Activated effector memory CD4-positive, alpha-beta T cell treated with anti-CD3 and anti-CD28 coated beads, Interleukin-2, amount 50 U/mL, for 16 hours (primary cell): Measurements from ENCODE around the gene MRGPRX3.
"Not testable (repeated sequence)": the region's sequence is repeated elsewhere in the genome, so short reads cannot be mapped to it uniquely, and the experiment has no call there.

Experiments used
- DNase-seq: peaks from one replicate; pipeline ENCODE4 v3.0.0-alpha.2; 2020

The MRGPRX3 gene

GRCh38 chr11:18132341-18132740 is at the start of gene MRGPRX3:
Gene MRGPRX3, plus strand, starts transcription at chr11:18132571. Its CDS starts 4,632 bp downstream, at chr11:18137203.
- no peak for DNase-seq

DNA sequence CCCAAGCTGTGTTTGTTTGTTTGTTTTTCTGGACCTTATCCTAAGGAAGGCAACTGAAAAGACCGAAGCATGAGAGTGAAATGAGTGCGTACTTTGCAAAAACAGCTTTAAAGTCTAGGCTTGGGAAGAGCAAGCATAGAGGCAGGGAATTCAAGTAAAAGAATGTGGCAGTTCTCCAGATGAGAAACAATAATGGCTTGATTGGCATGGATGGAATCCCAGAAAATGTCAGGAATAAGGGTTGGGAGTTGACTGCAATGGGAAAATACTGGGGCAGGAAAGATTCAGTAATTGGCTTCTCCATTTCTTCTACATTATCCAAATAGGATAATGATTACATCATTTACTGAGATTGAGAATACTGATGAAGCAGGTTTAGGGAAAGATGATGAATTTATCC is 44.0 kb upstream of the MRGPRX3 start:
- no peak for DNase-seq

DNA sequence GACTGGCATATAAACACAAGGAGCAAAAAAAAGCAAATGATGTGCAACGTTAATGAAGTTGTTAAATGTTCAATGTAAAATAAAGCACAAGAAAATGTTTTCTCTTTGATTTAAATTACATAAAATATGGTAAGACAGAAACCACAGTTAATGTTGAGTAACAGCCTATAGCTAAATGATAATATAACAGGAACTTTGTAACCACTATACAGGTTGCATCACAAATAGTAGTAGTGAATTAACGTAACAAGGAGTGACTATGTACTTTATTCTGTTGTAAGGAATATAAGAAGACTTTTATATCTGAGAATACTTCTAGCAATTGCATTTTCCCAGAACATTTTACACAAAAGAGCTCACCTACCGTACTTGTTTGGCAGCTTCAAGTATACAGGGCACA is 43.4 kb upstream of the MRGPRX3 start:
- DNase-seq = no peak

GRCh38 chr11:18091731-18092130 is 40.6 kb upstream of the MRGPRX3 start:
- DNase-seq = no peak

- DNase-seq = no peak
Measured at GRCh38 chr11:18093959-18094358, 38.4 kb upstream of the MRGPRX3 start.

GRCh38 chr11:18100926-18101656 is 31.3 kb upstream of the MRGPRX3 start:
- DNase-seq = no peak

DNA sequence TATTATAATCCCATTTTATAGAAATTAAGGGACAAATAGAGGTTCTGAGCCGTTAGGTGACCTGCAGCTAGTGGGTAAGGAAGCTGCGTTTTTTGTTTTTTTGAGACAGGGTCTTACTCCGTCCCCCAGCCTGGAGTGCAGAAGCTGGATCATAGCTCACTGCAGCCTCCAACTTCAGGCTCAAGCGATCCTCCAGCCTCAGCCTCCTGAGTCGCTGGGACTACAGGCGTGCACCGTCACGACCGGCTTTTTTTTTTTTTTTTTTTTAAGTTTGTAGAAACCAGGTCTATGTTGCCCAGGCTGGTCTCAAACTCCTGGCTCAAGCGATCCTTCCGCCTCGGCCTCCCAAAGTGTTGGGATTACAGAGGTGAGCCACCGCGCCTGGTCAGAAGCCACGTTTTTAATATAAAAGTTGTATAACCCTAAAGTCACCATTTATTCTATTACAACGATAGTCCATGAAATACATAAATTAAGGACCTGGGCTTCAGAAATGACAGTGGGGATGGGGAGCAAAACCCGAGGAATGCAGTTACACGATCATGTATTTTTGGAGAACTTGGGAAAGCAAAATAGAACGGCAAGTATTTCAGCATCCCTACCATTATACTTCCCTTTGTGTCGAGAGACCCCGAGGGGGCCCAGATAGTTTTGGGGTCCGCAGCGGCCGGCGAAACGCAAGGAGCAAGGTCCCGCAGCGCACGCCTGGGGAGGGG is 27.1 kb upstream of the MRGPRX3 start:
- no peak for DNase-seq

DNA sequence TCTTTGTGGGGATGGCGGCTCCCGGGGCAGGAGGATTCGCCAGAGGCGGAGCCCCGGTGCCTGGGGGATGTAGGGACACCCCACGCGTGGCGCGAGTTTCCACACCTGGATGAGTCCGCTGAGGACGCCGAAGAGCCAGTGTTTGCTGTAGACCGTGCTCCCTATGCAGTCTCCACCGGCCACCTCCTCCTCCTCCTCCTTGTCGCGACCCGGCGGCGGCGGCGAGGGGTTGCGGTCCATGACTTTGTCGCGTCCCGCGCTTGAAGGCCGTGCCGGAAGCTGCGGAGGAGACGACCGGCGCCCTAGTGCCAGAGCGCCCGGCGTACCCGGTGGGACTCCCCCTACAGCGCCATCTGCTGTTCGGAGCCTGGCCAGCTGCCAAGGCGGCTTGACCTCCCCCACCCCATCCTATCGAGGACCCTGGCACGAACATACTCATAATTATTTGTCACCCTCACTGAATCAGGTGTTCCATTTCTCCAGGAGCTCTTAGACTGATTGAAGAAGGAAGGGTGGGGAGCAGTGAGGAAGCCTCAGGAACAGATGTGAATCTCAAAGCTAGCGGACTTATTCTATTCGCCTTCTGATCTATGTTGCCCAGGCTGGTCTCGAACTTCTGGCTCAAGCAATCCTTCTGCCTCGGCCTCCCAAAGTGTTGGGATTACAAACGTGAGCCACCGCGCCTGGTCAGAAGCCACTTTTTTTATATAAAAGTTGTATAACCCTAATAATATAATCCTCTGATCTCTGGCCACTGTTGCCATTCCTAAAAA is 26.4 kb upstream of the MRGPRX3 start, which contains the start of gene SAAL1:
TSS of gene SAAL1 (minus strand) at position 281 of the 773 bp plus-strand sequence. CDS start at position 240, 41 bp downstream.
- peak; percentile 97 for DNase-seq

- no peak for DNase-seq
Measured at GRCh38 chr11:18106688-18107087, 25.7 kb upstream of the MRGPRX3 start.

DNA sequence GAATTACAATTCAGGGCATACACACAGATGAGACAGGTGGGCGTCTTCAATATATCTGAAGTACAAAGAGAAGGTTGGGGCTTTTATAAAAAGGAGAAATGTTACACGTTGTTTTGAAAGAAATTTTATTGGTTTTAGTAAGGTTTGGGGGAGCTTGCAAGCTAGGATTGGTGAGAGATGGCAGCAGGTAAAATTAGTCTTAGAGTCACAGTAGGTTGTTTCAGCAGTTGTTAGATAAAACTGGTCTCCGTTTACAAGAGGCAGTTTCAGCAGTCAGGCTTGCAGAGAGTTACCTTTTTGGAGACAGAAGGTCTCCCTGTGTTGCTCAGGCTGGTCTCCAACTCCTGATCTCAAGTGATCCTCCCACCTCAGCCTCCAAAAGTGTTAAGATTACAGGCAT is 24.1 kb upstream of the MRGPRX3 start:
- DNase-seq = no peak

DNA sequence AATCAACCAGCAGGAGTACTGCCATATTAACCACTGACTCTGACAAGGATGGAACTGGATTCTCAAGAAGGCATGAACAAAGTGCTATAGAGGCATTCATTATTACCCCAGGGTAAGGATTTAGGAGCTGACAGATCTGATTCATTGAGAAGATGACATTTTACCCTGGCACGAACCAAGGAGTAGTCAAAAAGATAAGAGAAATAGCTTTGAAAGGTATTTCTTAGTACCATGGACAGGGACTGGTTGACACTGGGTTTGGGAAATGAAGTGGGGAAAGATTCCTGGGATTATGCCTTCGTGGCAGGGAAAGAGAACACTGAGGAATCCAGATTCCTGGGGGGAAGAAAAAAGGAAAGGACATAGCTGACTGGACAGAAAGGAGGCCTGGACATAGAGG is 21.4 kb upstream of the MRGPRX3 start:
- DNase-seq = no peak

DNA sequence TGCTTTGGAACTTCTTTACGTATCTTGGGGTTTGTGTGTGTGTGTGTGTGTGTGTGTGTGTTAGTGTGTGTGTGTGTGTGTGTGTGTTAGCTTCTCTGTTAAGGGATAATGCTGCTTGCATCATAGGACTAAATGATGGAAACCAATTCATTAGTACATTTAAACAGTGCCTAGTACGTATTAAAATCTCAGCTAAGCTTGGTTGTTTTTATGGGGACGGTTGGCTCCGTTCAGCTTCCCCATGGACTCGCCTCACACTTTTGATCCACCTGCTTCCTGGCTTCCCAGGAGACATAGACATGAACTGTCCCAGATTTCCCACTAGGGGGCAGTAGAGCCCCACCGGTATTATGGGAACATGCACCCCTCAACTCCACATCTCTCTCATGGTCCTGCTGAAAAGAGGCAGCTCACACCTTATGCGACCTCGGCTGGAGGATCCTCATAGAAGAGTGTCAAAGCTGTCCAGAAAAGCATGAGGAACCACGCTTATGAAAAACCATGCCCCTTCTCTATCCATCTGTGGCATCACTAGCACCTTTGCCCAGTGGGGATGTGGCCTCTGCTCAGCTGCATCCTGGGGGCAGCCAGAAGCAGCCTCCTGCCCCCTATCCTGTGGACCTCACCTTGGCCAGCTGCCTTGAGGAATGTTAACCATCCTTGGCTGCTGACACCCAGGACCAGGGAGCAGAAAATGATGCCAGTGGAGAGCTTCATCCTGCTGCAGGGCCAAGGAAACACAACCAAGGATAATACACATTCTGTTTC is 16.8 kb upstream of the MRGPRX3 start:
- DNase-seq = peak; percentile 84

GRCh38 chr11:18121331-18121828 is 11.0 kb upstream of the MRGPRX3 start:
- not testable (repeated sequence) for DNase-seq

DNA sequence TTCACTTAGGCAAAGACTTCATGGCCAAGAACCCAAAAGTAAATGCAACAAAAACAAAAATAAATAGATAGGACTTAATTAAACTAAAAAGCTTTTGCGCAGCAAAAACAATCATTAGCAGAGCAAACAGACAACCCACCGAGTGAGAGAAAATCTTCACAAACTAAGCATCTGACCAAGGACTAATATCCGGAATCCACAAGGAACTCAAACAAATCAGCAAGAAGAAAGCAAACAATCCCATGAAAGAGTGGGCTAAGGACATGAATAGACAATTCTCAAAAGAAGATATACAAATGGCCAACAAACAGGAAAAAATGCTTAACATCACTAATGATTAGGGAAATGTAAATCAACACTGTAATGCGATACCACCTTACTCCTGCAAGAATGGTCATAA is 1.3 kb upstream of the MRGPRX3 start:
- DNase-seq = not testable (repeated sequence)

DNA sequence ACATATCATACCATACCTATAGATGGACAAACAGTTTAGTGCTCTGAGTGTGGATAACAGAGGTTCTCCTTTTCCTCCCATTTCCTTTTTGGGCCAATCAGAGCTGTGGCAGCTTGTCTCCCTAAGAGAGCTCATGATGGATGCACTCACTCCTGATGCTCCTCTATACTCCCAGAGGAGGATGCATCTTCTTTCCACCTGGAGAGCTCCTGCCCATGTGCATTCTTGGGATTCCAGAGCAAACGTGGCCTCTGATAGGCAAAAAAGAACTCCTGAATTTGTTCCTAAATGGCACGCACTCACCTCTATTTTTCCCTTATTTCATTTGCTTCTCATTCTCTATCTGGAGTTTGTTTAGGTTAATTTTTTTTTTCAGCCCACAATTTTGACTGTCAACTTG is 2.9 kb downstream of the MRGPRX3 start:
- no peak for DNase-seq

- no peak for DNase-seq
Measured at GRCh38 chr11:18137186-18137800, 4.9 kb downstream of the MRGPRX3 start.

GRCh38 chr11:18140145-18140544 is 7.8 kb downstream of the MRGPRX3 start:
- no peak for DNase-seq

- no peak for DNase-seq
Measured at GRCh38 chr11:18144243-18144642, 11.9 kb downstream of the MRGPRX3 start.

DNA sequence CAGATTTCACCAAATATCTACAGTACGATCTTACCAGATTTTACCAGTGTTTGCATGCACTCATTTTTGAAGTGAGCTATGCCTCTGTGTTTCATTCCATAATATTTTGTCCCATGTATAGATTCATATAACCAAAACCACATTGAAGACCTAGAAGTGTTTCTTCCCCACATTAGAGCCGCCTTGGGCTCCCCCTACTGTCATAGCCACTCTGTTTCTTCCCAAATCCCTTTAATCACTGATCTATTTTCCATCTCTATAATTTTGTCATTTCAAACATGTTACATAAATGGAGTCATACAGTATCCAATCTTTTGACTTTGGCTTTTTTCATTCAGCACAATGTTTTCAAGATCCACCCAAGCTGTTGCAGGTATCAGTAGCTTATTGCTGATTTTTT is 12.7 kb downstream of the MRGPRX3 start:
- no peak for DNase-seq

GRCh38 chr11:18145837-18146236 is 13.5 kb downstream of the MRGPRX3 start:
- no peak for DNase-seq

DNA sequence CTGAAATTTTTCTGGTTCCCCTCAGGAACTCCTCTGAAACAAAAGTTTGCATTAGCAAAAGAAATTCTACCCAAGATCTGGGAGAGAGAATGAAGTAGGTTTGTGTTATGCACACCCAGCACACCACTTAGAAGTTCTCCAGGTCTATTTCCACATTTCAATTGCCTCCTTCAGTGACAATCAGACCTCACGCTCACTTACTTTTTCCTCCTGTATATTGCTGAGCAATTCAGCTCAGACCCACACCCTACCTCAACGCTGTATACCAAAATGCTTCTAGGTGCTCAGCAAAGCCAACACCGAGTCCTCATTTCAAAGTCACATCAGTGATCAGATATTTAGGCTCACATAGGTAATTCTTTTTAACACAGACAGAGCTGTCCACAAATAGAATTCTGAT is 19.2 kb downstream of the MRGPRX3 start:
- DNase-seq = no peak

DNA sequence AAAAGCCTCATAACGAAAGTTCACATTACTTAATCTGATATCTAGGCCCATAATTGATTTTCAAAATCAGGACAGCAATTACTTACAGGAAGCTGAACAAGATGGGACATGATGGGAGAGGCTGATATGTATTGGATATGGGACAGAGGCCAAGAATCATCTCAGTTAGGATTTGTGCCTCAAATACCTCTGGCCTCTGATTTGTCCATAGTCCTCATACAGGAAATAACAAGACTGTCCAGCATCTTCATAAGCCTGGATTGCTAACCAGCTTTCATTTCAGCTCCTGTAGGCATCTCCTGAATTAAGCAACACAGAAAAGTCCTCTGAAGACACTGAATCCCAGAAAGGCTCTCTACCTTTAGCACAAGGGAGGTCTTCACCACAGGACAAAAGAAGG is 36.0 kb downstream of the MRGPRX3 start:
- no peak for DNase-seq
